ENCODE results near the gene SRPK2. TPM values are rescaled to one million over a fixed set of nuclear protein-coding genes. Genes with fewer than 3 reads are reported as not detected.
"Not testable (repeated sequence)": the region's sequence is repeated elsewhere in the genome, so short reads cannot be mapped to it uniquely, and the experiment has no call there.

SRPK2 gene
- total RNA-seq, 2 donors from 2014 or later: 26.5 to 31.1 TPM

DNA sequence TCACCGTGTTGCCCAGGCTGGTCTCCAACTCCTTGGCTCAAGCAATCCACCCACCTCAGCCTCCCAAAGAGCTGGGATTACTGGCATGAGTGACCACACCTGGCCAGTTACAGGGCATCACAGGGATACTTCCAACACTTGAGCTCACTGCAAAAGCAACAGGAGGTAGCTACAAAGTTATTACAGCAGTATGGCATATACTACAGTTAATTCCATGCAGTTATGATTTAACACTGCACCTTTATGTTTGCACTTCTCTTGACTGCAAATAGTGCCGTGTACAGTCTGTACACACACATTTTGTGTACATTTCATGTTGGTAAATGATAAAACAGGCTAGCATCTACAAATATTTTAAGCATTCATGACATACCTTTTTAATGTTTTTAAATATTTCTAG lies 21.3 kb downstream of the SRPK2 start:
- no peak overlapping the region for H3K4me3 ChIP-seq
- H3K27me3 ChIP-seq (replicated peaks; ENCODE audit: insufficient read depth): no peaks in the 10 kb centered on the region
- ATAC-seq (ENCODE audit: insufficient number of reproducible peaks, low FRiP score, low read depth): no peak
- H3K36me3 ChIP-seq: no peaks in the 10 kb centered on the region
- DNase-seq (ENCODE audit: low spot score): no peak
- TF ChIP-seq, protein P1, sequence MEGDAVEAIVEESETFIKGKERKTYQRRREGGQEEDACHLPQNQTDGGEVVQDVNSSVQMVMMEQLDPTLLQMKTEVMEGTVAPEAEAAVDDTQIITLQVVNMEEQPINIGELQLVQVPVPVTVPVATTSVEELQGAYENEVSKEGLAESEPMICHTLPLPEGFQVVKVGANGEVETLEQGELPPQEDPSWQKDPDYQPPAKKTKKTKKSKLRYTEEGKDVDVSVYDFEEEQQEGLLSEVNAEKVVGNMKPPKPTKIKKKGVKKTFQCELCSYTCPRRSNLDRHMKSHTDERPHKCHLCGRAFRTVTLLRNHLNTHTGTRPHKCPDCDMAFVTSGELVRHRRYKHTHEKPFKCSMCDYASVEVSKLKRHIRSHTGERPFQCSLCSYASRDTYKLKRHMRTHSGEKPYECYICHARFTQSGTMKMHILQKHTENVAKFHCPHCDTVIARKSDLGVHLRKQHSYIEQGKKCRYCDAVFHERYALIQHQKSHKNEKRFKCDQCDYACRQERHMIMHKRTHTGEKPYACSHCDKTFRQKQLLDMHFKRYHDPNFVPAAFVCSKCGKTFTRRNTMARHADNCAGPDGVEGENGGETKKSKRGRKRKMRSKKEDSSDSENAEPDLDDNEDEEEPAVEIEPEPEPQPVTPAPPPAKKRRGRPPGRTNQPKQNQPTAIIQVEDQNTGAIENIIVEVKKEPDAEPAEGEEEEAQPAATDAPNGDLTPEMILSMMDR (IDR thresholded peaks at IDR 0.05): no peak
- no peak overlapping the region for H3K27ac ChIP-seq
- H3K4me1 ChIP-seq (ENCODE audit: control insufficient read depth in 1 of 2, low read depth in 2 of 2): peaks cover 5% of the 10 kb centered on the region in 2 donors
- H3K9me3 ChIP-seq: no peaks in the 10 kb centered on the region

DNA sequence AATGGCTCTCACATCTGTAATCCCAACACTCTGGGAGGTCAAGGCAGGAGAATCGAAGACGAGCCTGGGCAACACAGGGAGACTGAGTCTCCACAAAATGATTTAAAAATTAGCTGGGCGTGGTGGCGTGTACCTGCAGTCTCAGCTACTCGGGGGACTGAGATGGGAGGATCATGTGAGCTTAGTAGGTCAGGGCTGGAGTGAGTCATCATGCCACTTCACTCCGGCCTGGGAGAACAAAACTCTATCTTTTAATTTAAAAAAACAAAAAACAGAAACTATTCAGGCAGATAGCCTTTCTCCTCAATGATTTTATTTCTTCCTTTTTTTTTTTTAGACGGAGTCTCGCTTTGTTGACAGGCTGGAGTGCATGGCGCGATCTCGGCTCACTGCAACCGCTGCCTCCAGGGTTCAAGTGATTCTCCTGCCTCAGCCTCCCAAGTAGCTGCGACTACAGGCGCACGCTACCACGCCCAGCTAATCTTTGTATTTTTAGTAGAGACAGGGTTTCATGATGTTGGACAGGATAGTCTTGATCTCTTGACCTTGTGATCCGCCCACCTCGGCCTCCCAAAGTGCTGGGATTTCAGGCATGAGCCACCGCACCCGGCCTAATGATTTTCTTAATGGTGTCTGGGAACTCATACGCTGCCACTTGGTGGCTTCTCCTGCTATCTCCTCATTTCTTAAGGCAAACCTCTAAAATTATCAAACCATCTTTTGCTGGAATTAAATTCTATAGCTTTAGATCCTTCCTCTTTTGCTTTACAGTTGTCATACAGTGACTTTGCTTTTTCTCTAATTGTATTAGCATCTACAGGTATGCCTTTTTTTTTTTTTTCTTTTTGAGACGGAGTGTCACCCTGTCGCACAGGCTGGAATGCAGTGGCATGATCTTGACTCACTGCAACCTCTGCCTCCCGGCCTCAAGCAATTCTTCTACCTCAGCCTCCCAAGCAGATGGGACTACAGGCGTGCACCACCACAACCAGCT lies 22.9 kb downstream of the SRPK2 start:
- DNase-seq (ENCODE audit: low spot score) (no peak), ATAC-seq (ENCODE audit: insufficient number of reproducible peaks, low FRiP score, low read depth) (no peak)
- peaks cover 5% of the 10 kb centered on the region in 2 donors for H3K4me1 ChIP-seq (ENCODE audit: control insufficient read depth in 1 of 2, low read depth in 2 of 2)
- no peaks in the 10 kb centered on the region for H3K27me3 ChIP-seq (replicated peaks; ENCODE audit: insufficient read depth)
- no peak overlapping the region for H3K27ac ChIP-seq
- TF ChIP-seq, protein P1 (IDR thresholded peaks at IDR 0.05): no peak
- no peak overlapping the region for H3K4me3 ChIP-seq
- no peaks in the 10 kb centered on the region for H3K36me3 ChIP-seq
- no peaks in the 10 kb centered on the region for H3K9me3 ChIP-seq

DNA sequence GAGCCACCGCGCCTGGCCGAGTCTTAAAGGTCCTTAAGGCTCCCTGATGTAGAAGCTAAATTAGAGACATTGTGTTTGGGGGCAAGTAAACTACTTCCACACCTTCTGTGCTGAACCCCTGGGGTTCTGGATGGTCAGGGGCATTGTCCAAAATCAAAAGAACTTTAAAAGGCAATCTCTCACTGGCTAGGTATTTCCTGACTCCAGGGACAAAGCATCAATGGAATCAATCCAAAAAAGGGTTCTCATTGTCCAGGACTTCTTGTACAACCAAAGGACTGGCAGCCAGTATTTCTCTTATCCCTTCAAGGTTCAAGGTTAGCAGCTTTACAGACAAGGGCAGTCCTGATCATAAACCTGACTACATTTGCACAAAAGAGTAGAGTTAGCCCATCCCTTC lies 24.0 kb downstream of the SRPK2 start:
- no peak overlapping the region for H3K27ac ChIP-seq
- H3K4me3 ChIP-seq: no peak overlapping the region
- H3K27me3 ChIP-seq (replicated peaks; ENCODE audit: insufficient read depth): no peaks in the 10 kb centered on the region
- no peaks in the 10 kb centered on the region for H3K9me3 ChIP-seq
- ATAC-seq (ENCODE audit: insufficient number of reproducible peaks, low FRiP score, low read depth) (no peak), DNase-seq (ENCODE audit: low spot score) (no peak)
- no peaks in the 10 kb centered on the region for H3K36me3 ChIP-seq
- TF ChIP-seq, protein P1 (IDR thresholded peaks at IDR 0.05): no peak
- H3K4me1 ChIP-seq (ENCODE audit: control insufficient read depth in 1 of 2, low read depth in 2 of 2): peaks cover 5% of the 10 kb centered on the region in 2 donors

DNA sequence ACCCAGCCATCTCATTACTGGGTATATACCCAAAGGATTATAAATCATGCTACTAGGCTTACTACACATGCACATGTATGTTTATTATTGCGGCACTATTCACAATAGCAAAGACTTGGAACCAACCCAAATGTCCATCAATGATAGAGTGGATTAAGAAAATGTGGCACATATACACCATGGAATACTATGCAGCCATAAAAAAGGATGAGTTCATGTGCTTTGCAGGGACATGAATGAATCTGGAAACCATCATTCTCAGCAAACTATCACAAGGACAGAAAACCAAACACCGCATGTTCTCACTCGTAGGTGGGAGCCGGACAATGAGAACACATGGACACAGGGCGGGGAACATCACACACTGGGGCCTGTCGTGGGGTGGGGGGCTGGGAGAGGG lies 25.1 kb downstream of the SRPK2 start:
- not testable (repeated sequence) for H3K9me3 ChIP-seq; H3K4me1 ChIP-seq (ENCODE audit: control insufficient read depth in 1 of 2, low read depth in 2 of 2); H3K27me3 ChIP-seq (replicated peaks; ENCODE audit: insufficient read depth); H3K4me3 ChIP-seq; DNase-seq (ENCODE audit: low spot score); H3K27ac ChIP-seq; ATAC-seq (ENCODE audit: insufficient number of reproducible peaks, low FRiP score, low read depth); H3K36me3 ChIP-seq

DNA sequence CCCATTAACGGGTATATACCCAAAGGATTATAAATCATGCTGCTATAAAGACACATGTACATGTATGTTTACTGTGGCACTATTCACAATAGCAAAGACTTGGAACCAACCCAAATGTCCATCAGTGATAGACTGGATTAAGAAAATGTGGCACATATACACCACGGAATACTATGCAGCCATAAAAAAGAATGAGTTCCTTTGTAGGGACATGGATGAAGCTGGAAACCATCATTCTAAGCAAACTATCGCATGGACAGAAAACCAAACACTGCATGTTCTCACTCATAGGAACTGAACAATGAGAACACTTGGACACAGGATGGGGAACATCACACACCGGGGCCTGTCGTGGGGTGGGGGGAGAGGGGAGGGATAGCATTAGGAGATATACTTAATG lies 26.0 kb downstream of the SRPK2 start:
- H3K9me3 ChIP-seq; DNase-seq (ENCODE audit: low spot score); H3K27ac ChIP-seq; H3K27me3 ChIP-seq (replicated peaks; ENCODE audit: insufficient read depth); ATAC-seq (ENCODE audit: insufficient number of reproducible peaks, low FRiP score, low read depth); H3K36me3 ChIP-seq; H3K4me3 ChIP-seq; H3K4me1 ChIP-seq (ENCODE audit: control insufficient read depth in 1 of 2, low read depth in 2 of 2): not testable (repeated sequence)

DNA sequence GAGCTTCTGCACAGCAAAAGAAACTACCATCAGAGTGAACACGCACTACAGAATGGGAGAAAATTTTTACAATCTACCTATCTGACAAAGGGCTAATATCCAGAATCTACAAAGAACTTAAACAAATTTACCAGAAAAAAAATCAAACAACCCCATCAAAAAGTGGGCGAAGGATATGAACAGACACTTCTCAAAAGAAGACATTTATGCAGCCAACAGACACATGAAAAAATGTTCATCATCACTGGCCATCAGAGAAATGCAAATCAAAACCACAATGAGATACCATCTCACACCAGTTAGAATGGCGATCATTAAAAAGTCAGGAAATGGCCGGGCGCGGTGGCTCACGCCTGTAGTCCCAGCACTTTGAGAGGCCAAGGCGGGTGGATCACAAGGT lies 26.7 kb downstream of the SRPK2 start:
- not testable (repeated sequence) for H3K36me3 ChIP-seq; H3K4me1 ChIP-seq (ENCODE audit: control insufficient read depth in 1 of 2, low read depth in 2 of 2); ATAC-seq (ENCODE audit: insufficient number of reproducible peaks, low FRiP score, low read depth); H3K27ac ChIP-seq; H3K4me3 ChIP-seq; H3K9me3 ChIP-seq; DNase-seq (ENCODE audit: low spot score); H3K27me3 ChIP-seq (replicated peaks; ENCODE audit: insufficient read depth)

DNA sequence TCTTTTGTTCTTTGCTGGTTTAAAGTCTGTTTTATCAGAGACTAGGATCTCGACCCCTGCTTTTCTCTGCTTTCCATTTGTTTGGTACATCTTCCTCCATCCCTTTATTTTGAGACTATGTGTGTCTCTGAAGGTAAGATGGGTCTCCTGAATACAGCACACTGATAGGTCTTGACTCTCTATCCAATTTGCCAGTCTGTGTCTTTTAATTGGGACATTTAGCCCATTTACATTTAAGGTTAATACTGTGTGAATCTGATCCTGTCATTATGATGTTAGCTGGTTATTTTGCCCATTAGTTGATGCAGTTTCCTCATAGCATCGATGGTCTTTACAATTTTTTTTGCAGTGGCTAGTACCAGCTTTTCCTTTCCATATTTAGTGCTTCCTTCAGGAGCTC lies 28.6 kb downstream of the SRPK2 start:
- DNase-seq (ENCODE audit: low spot score); ATAC-seq (ENCODE audit: insufficient number of reproducible peaks, low FRiP score, low read depth); H3K9me3 ChIP-seq; H3K27ac ChIP-seq; H3K4me1 ChIP-seq (ENCODE audit: control insufficient read depth in 1 of 2, low read depth in 2 of 2); H3K4me3 ChIP-seq; H3K36me3 ChIP-seq; H3K27me3 ChIP-seq (replicated peaks; ENCODE audit: insufficient read depth): not testable (repeated sequence)

All from thoracic aorta (tissue), 2 donors.